Loucy (cell line): ENCODE measurements around the gene CRY2.

Experiments used
- H2AFZ ChIP-seq: fragments of 200-600 bp; sonication (generic); 2 replicates; pipeline ENCODE4 v1.6.0; 2016; ENCODE audit warnings: antibody characterized with exemption, mild to moderate bottlenecking, low read length, moderate library complexity
- H3F3A ChIP-seq: fragments of 200-600 bp; 2 replicates; pipeline ENCODE4 v1.6.0; 2016; ENCODE audit warnings: antibody characterized with exemption, low read depth, mild to moderate bottlenecking
- H3K27me3 ChIP-seq: fragments of 200-600 bp; sonication (generic); 2 replicates; pipeline ENCODE4 v1.6.1; 2014; ENCODE audit warnings: low read length, mild to moderate bottlenecking; ENCODE audit not compliant: insufficient read depth, poor library complexity, severe bottlenecking
- H3K36me3 ChIP-seq: fragments of 200-600 bp; sonication (generic); 2 replicates; pipeline ENCODE4 v1.6.1; 2016; ENCODE audit warnings: low read length; ENCODE audit not compliant: insufficient read depth
- H3K4me1 ChIP-seq: fragments of 200-600 bp; sonication (generic); 2 replicates; pipeline ENCODE4 v1.5.1; 2014; ENCODE audit warnings: low read length, mild to moderate bottlenecking; ENCODE audit not compliant: insufficient read depth, poor library complexity, severe bottlenecking
- H3K4me2 ChIP-seq: fragments of 200-600 bp; sonication (generic); 2 replicates; pipeline ENCODE4 v1.6.0; 2014; ENCODE audit warnings: antibody characterized with exemption, low read length, low read depth, mild to moderate bottlenecking; ENCODE audit not compliant: poor library complexity, severe bottlenecking
- H3K4me3 ChIP-seq: fragments of 200-600 bp; sonication (generic); 2 replicates; pipeline ENCODE4 v1.5.1; 2014; ENCODE audit warnings: low read length, mild to moderate bottlenecking, mixed read lengths; ENCODE audit not compliant: poor library complexity, severe bottlenecking
- H3K79me2 ChIP-seq: fragments of 200-600 bp; sonication (generic); 2 replicates; pipeline ENCODE4 v1.6.1; 2014; ENCODE audit warnings: low read length; ENCODE audit not compliant: insufficient read depth
- H3K9ac ChIP-seq: fragments of 200-600 bp; sonication (generic); 2 replicates; pipeline ENCODE4 v1.6.0; 2014; ENCODE audit warnings: mild to moderate bottlenecking, low read depth, low read length, moderate library complexity; ENCODE audit not compliant: poor library complexity, severe bottlenecking
- H3K9me2 ChIP-seq: fragments of 200-600 bp; sonication (generic); replicated peaks from 2 replicates; pipeline ENCODE4 v1.6.1; 2016; ENCODE audit warnings: low read depth, low read length, mixed read lengths
- H3K9me3 ChIP-seq: fragments of 200-600 bp; sonication (generic); 2 replicates; pipeline ENCODE4 v1.6.1; 2014; ENCODE audit warnings: mild to moderate bottlenecking, antibody characterized with exemption, low read length, low read depth; ENCODE audit not compliant: insufficient read depth
- H4K20me1 ChIP-seq: fragments of 200-600 bp; sonication (generic); 2 replicates; pipeline ENCODE4 v1.6.0; 2014; ENCODE audit warnings: antibody characterized with exemption, low read length, mild to moderate bottlenecking; ENCODE audit not compliant: insufficient read depth, poor library complexity, severe bottlenecking
- CTCF ChIP-seq: fragments of 200-600 bp; sonication (generic); conservative IDR thresholded peaks from 2 replicates; pipeline ENCODE4 v1.5.1; 2014; ENCODE audit warnings: mild to moderate bottlenecking, antibody characterized with exemption, low read length
- EZH2phosphoT487 ChIP-seq: fragments of 200-600 bp; IDR thresholded peaks from 2 replicates; pipeline ENCODE4 v1.6.1; 2018; ENCODE audit warnings: antibody characterized with exemption, mild to moderate bottlenecking, moderate library complexity, borderline replicate concordance

Gene CRY2

GRCh38 chr11:45811571-45812290 is 35.5 kb upstream of the CRY2 start:
- Histone ChIP-seq H4K20me1 (peaks cover 3% of the 10 kb centered on the region), H3K9ac (no peak overlapping the region), H3K27me3 (no peaks in the 10 kb centered on the region), H3K9me2 (no peaks in the 10 kb centered on the region), H3K36me3 (peaks cover 6% of the 10 kb centered on the region; the same call in 1 of the 2 replicates), H3F3A (no peaks in the 10 kb centered on the region), H3K9me3 (no peaks in the 10 kb centered on the region), H3K4me3 (no peak overlapping the region), H3K4me2 (no peak overlapping the region), H3K4me1 (peaks cover 25% of the 10 kb centered on the region), H2AFZ (no peak overlapping the region), H3K79me2 (peaks cover 21% of the 10 kb centered on the region; the same call in 1 of the 2 replicates)
- no peak for TF ChIP-seq EZH2phosphoT487
- no peak for TF ChIP-seq CTCF

GRCh38 chr11:45812581-45813548 is 34.4 kb upstream of the CRY2 start:
- Histone ChIP-seq H3K27me3 (no peaks in the 10 kb centered on the region), H2AFZ (no peak overlapping the region), H3K4me3 (no peak overlapping the region), H3K79me2 (peaks cover 9% of the 10 kb centered on the region; the same call in 1 of the 2 replicates), H3F3A (no peaks in the 10 kb centered on the region), H3K9ac (no peak overlapping the region), H4K20me1 (peaks cover 3% of the 10 kb centered on the region), H3K9me3 (no peaks in the 10 kb centered on the region), H3K4me2 (no peak overlapping the region), H3K4me1 (peaks cover 14% of the 10 kb centered on the region), H3K36me3 (peaks cover 6% of the 10 kb centered on the region; the same call in 1 of the 2 replicates), H3K9me2 (no peaks in the 10 kb centered on the region)
- no peak for TF ChIP-seq EZH2phosphoT487
- no peak for TF ChIP-seq CTCF

GRCh38 chr11:45815747-45816146 is 31.5 kb upstream of the CRY2 start:
- H3K9ac ChIP-seq: no peak overlapping the region
- H3K79me2 ChIP-seq: no peaks in the 10 kb centered on the region
- H3K9me2 ChIP-seq: no peaks in the 10 kb centered on the region
- TF ChIP-seq CTCF: no peak
- TF ChIP-seq EZH2phosphoT487: no peak
- H3K4me3 ChIP-seq: no peak overlapping the region
- no peaks in the 10 kb centered on the region for H3K9me3 ChIP-seq
- no peaks in the 10 kb centered on the region for H3F3A ChIP-seq
- H3K4me2 ChIP-seq: no peak overlapping the region
- no peaks in the 10 kb centered on the region for H4K20me1 ChIP-seq
- H3K4me1 ChIP-seq: no peaks in the 10 kb centered on the region
- H3K36me3 ChIP-seq: peaks cover 4% of the 10 kb centered on the region; the same call in 1 of the 2 replicates
- no peaks in the 10 kb centered on the region for H3K27me3 ChIP-seq
- H2AFZ ChIP-seq: no peak overlapping the region
